Measurements from ENCODE around the gene FBXL16. TPM values are rescaled to one million over a fixed set of nuclear protein-coding genes. Genes with fewer than 3 reads are reported as not detected.

The FBXL16 gene
- total and polyA plus RNA-seq, 9 of the 15 experiments (the other 6 are each of a cell fraction or from before 2014, with no cell fraction given): 0.21 to 8.2 (median 1.7) TPM

- TF ChIP-seq ZNF124 (CRISPR knock-in tag; IDR thresholded peaks at IDR 0.05): no peak
- peak; percentile 11; the same call in 1 of the 2 replicates for TF ChIP-seq MYNN (IDR thresholded peaks at IDR 0.05)
- TF ChIP-seq MYNN (CRISPR knock-in tag; IDR thresholded peaks at IDR 0.05): no peak
- TF ChIP-seq PRDM10 (IDR thresholded peaks at IDR 0.05; ENCODE audit: partially characterized antibody): no peak
- TF ChIP-seq L3MBTL2 (IDR thresholded peaks at IDR 0.05): peak; percentile 60; the same call in 1 of the 2 replicates
- no peak for TF ChIP-seq UBTF (IDR thresholded peaks at IDR 0.05; ENCODE audit: borderline replicate concordance in 1 of 2, low read depth in 2 of 2, low read length in 2 of 2)
- TF ChIP-seq ZNF408 (CRISPR knock-in tag; IDR thresholded peaks at IDR 0.05; ENCODE audit: low read depth): no peak
- TF ChIP-seq THRAP3 (IDR thresholded peaks at IDR 0.05; ENCODE audit: borderline replicate concordance): no peak
- TF ChIP-seq SMARCC2 (IDR thresholded peaks at IDR 0.05; ENCODE audit: low read depth): no peak
- TF ChIP-seq ZNF436 (CRISPR knock-in tag; IDR thresholded peaks at IDR 0.05): no peak
- TF ChIP-seq ERF (CRISPR knock-in tag; IDR thresholded peaks at IDR 0.05): 0 out of 2 replicates have a peak, but pooled peaks have one; percentile 72
- no peak for TF ChIP-seq DMBX1 (CRISPR knock-in tag; IDR thresholded peaks at IDR 0.05; ENCODE audit: borderline replicate concordance)
- TF ChIP-seq DACH1 (IDR thresholded peaks at IDR 0.05; ENCODE audit: partially characterized antibody): no peak
- TF ChIP-seq KLF6 (CRISPR knock-in tag; IDR thresholded peaks at IDR 0.05; ENCODE audit: borderline replicate concordance): no peak
- TF ChIP-seq CTBP1 (IDR thresholded peaks at IDR 0.05; ENCODE audit: borderline replicate concordance): peak; percentile 46; the same call in 1 of the 2 replicates
- peak; percentile 67; the same call in 1 of the 2 replicates for TF ChIP-seq ZNF764 (CRISPR knock-in tag; IDR thresholded peaks at IDR 0.05; ENCODE audit: low read depth)
- no peak for TF ChIP-seq CREB3L1 (IDR thresholded peaks at IDR 0.05; ENCODE audit: borderline replicate concordance, low read depth)
- no peak for TF ChIP-seq TAL1 (IDR thresholded peaks at IDR 0.05)
- no peak for TF ChIP-seq ZNF695 (CRISPR knock-in tag; IDR thresholded peaks at IDR 0.05)
- TF ChIP-seq ADNP (tag; IDR thresholded peaks at IDR 0.05): no peak
- TF ChIP-seq POLR2B (IDR thresholded peaks at IDR 0.05; ENCODE audit: low read depth, partially characterized antibody): no peak
Measured at GRCh38 chr16:660459-661183, 45.0 kb downstream of the FBXL16 start (continued).

Measured in K562 (cell line).